ENCODE results near the gene PELI2. TPM values are rescaled to one million over a fixed set of nuclear protein-coding genes. Genes with fewer than 3 reads are reported as not detected.
A peak's percentile ranks its signal among the peaks of the same experiment; 100 is the strongest.

The PELI2 gene
- 3.4 TPM for polyA plus RNA-seq (ENCODE audit: insufficient read length)

GRCh38 chr14:56117765-56118610 is at the start of gene PELI2:
Gene PELI2, plus strand, starts transcription at chr14:56118411. Its CDS starts 250 bp downstream, at chr14:56118661.
- peak; percentile 80 for DNase-seq

DNA sequence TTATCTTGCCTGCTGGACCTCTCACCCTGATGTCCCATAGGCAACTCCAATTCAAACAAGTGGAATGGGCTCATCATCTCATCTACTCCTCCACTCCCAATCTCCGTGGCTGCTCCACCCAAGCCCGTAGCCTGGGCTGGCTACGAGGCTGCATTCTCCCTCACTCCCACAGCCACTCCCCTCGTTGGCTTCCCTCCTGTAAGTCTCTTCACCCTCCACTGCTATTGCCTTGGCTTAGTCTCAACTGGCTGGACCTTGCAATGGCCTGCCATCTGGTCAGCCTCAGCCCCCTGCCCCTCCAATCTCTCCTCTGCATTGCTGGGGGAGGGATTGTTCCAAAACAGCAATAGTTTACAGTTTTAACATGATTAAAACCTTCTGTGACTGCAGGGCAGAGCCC is 44.4 kb upstream of the PELI2 start:
- DNase-seq = no peak

- no peak for DNase-seq
These were observed 42.9 kb upstream of the PELI2 start for GRCh38 chr14:56075301-56075700.

DNA sequence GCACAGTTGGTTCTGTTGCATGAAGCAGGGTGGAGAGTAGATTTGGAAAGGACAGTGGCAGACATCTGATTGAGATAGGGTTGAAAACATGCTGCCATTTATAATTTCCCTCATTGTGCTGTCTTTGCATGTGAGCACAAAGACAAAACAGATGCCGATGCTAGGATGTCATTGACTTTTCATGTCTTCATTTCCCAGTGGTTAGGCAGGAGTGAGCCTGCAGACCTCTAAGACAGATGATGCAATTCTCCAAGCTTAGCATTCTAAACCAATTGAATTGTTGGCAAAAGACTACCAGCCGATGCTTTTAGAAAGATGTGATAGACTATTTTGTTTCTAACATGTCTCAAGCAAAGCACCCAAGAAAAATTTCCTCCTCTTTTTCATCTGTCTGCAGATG is 37.1 kb upstream of the PELI2 start:
- DNase-seq = no peak

- no peak for DNase-seq
These were observed 35.3 kb upstream of the PELI2 start for GRCh38 chr14:56082880-56083279.

DNA sequence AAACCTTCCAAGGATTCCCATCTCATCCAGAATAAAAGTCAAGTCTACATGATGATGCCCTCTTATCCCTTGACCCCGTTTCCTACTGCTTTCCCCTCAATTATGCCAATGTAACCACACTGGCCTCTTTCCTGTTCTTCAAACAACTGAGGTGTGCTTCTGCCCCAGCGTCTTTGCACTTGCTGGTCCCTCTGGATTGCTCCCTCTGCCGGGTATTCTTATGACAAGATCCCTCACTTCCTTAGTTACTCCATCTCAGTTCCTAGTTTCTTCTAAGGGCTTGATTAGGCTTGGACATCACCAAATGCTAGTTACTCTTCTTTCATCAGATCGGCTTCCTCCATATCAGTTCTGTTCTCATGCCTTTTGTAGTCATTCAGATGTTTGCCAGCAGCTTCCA is 32.7 kb upstream of the PELI2 start:
- no peak for DNase-seq

DNA sequence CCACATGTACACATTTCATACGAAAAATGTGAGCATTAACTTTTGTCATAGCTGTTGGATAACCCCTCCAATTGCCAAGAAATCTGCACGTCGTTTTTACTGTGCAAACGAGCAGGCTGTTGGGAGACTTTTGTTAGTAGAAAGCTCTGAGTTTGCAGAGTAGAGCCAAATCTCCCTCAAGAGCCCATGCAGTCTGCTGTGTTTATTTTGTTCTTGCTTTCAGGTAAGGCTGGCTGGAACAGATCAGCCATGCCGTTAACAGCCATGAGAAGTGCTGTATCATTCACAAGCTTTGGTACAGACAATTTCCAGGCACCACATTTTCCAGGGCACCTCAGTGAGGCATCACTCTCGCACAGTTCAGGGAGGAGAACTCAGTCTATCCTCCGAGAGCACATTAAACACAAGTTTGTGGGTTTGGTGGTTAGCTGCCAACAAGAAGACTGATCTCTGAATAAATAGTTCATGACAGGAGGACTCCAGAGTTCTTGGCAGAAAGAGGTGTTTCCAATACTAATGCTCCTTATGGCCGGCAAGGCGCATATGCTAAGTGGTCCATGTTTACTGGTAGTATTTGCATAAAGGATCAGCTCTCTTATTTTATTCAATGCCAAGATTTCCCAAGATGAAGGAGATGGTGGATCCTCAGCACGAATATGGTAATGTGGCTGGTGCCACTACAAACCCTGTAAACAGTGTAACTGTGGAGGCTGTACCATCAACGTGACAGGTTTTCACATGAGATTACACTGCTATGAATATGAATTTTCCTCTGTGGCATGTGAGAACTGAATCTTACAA is 30.3 kb upstream of the PELI2 start:
- no peak for DNase-seq

- DNase-seq = no peak
These were observed 29.3 kb upstream of the PELI2 start for GRCh38 chr14:56088941-56089340.

GRCh38 chr14:56092763-56093162 is 25.4 kb upstream of the PELI2 start:
- DNase-seq = no peak

DNA sequence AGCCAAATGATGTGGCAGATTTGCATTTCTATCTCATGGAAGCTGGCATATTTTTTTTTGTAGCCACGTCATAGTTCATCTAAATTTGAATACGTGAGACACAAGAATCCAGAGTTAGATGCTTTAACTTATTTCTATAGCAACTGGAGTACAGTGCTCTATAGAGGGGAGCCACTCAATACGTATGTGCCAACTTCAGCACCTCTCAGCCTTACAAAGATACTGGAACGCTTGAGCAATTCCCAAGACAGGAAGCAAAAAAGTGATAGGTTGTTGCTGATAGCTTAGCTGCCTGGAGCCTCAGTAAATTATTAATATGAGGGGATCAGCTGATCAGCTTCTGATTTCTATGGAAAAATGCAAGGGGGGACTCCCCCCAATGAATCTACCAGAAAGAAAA is 24.1 kb upstream of the PELI2 start:
- no peak for DNase-seq

DNA sequence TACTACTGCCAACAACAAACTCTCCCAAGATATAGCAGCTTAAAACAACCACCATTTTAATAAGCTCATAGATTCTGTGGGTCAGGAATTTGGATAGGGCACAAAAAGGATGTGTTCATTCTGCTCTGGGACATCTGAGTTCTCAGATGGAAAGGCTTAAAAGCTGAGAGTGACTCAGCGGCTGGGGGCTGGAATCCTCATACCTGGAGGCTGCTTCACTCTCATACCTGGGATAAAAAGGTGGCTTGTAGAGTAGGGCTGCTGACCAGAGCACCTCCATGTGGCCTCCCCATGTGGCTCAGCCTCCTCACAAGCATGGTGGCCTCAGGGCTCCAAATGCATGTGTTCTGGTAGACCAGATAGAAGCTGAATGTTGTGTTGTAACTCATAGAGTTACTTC is 20.2 kb upstream of the PELI2 start:
- DNase-seq = no peak

GRCh38 chr14:56099081-56099797 is 19.0 kb upstream of the PELI2 start:
- no peak for DNase-seq

GRCh38 chr14:56100556-56100955 is 17.7 kb upstream of the PELI2 start:
- DNase-seq = no peak

DNA sequence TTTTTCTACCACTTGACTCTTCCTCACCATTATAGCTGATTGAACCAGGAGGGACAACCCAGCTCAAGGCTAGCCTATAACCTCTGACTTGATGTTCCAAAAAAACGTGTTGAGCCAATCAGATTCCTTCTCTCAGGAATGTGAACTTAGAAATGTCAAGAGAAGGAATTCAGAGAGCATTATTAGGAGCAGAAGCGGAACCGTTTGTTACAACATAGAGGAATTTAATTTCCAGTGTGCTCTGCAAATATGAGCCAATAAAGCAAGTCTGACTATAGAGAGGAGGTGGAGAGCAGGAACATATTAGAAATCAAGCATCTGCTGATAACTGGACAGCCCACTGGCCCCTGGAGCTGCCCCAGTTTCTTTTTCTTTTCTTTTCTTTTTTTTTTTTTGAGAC is 15.3 kb upstream of the PELI2 start:
- DNase-seq = no peak

GRCh38 chr14:56107615-56108014 is 10.6 kb upstream of the PELI2 start:
- no peak for DNase-seq

DNA sequence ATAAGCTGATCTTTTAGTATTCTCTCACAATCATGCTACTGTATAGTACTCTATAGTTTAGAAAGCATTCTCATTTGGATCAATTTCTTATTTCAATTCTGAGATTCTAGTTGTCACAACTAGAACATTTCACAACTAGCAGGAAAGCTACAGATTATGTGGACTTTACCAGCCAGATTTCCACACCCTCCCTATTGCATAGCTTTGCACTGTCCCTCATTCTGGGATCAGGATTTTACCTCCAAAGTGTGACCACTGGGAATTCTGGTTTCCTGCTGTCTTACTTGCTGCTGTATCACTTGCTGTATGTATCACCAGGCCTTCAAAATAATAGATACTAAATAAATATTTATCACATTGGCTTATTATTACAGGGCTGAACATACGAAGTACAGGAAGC is 10.2 kb upstream of the PELI2 start:
- DNase-seq = no peak

DNA sequence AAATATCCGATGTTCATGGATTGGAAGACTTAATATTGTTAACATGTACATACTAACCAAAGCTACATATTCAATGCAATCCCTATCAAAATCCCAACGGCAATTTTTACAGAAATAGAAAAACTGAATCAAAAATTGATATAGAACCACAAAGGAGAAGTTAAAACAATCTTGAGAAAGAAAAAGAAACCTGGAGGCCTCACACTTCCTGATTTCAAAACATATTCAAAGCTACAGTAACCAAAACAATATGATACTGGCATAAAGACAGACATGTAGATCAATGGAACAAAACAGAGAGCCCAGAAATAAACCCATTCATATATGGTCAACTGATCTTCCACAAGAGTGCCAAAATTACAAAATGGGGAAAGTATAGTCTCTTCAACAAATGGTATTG is 5.4 kb upstream of the PELI2 start:
- DNase-seq = no peak

DNA sequence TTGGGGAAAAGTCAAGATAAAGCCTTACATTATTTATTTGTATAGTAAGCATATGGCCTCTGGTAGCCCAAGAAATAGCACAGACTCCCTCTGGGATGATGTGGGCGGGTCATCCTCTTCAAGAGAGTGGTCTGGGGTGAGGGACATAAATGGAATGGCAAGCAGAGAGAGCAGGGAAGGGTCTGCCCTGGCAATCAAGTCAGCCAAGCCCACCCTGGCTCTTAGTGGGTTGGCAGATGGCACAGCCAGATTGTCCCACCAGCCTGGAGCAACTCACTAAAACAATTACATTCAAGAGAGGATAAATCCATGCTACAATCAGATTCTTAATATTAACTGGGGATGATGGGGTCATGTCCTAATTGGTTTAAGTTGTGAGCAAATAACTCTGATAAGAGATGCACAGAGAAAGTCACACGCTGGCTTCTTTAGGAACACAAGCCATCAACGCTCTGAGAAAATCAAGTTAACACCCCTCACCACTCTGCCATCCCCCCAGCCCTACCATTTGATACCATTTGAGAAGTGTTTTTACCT is 2.8 kb upstream of the PELI2 start:
- no peak for DNase-seq

DNA sequence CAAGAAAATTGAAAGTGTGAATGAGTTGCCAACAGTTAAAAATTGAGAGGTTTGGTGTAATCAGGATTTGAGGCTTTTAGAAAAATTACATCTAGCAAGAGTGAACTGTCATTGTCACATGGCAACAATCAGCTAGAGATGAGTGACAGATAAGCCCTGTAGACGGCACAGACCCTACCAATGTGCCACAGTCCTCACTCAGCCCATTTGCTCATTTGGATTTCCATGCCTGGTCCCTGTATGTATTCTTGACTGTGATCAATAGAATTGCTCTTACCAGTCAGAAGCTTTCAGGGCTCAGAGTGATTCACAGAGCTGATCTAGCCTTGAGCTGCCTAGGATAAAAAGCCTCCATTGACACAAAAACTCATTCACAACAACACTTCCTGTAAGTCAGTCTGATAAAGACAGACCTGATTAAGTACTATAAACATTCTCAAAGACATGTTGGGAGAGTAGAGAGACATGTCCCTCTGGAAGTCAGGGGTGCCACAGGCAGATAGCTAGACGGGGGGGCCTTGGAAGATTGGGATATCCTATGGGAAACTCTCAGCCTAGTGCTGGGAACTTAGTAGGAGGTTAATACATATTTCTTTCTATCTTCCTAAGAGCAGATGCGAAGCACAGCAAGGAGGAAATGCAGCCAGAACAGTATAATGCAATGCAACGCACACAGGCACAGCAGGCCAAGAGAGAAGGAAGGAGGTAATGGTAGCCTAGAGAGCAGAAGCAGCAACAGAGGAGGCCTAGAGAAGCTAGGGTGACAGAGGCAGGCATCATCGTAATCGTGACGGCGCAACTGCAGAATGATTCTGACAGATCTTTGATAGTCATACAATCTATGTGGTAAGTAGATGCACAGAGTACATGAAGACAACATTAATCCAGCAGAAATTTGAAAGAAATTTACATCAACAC is 2.0 kb upstream of the PELI2 start:
- no peak for DNase-seq

- DNase-seq = peak; percentile 43
These were observed 485 bp downstream of the PELI2 start for GRCh38 chr14:56118611-56119181.

GRCh38 chr14:56119201-56119981 is 1.2 kb downstream of the PELI2 start:
- peak; percentile 64 for DNase-seq

Measured in hindlimb muscle (tissue), 1 donor.